ENCODE results near the gene SNCB.

SNCB gene

DNA sequence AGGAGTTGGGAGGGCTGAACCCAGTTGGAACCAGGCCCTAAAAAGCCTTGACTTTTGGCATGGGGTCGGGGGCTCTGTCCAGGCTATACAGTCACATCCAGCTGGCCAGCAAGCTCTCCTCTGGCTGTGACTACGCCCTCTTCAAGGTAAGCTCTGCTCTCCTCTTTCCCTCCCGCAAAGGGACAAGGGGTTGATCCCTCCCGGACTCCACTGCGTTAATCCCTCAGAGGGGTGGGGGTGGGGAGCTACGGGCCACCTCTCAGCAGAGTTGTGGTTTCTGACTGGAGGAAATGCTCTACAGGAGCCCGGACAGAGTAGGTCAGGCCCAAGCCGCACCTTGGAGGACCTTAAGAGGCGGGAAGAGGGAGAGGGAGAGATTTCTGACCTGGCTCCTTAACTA lies 14.0 kb upstream of the SNCB start:
- TF ChIP-seq, protein P1, sequence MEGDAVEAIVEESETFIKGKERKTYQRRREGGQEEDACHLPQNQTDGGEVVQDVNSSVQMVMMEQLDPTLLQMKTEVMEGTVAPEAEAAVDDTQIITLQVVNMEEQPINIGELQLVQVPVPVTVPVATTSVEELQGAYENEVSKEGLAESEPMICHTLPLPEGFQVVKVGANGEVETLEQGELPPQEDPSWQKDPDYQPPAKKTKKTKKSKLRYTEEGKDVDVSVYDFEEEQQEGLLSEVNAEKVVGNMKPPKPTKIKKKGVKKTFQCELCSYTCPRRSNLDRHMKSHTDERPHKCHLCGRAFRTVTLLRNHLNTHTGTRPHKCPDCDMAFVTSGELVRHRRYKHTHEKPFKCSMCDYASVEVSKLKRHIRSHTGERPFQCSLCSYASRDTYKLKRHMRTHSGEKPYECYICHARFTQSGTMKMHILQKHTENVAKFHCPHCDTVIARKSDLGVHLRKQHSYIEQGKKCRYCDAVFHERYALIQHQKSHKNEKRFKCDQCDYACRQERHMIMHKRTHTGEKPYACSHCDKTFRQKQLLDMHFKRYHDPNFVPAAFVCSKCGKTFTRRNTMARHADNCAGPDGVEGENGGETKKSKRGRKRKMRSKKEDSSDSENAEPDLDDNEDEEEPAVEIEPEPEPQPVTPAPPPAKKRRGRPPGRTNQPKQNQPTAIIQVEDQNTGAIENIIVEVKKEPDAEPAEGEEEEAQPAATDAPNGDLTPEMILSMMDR (IDR thresholded peaks at IDR 0.05; ENCODE audit: insufficient read depth, low read depth, low read length, missing control alignments): no peak
- no peak overlapping the region for H3K4me3 ChIP-seq (ENCODE audit: low read depth, low read length)
- no peak for DNase-seq (ENCODE audit: low read depth)

DNA sequence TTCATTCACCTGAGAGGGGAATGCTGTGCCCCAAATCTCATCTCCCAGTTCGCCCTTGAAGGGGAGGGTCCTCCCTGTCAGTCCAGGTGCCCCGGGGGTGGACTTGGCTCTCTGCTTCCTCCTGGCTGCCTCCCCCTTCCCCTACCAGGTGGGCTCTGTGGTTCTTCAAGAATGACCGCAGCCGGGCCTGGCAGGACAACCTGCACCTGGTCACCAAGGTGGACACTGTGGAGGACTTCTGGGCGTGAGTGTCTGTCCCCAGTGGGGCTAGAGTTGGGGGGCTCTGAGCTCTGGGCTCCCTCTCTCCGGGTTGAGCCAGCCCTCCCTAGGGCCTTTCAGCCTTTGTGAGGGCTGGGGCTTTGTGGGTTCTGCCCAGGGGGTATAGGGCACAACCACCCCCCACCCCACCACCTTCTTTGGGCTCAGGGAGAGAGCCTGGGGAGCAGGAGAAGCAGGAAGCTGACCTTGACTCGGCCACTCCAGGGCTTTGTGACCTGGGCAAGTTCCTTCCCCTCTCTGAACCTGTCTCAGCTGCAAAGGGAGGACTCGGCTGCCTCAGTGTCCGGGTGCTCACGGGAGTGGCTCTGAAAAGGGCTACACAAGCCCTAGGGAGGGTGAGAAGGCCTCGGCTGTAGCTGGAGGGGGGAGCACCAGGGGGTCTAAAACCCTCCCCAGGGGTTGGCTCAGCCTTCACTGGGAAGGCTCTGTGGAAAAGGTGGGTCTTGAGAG lies 13.3 kb upstream of the SNCB start:
- TF ChIP-seq, protein P1 (IDR thresholded peaks at IDR 0.05; ENCODE audit: insufficient read depth, low read depth, low read length, missing control alignments): no peak
- DNase-seq (ENCODE audit: low read depth): no peak

GRCh38 chr5:176642675-176643490 lies 12.5 kb upstream of the SNCB start:
- TF ChIP-seq, protein P1 (IDR thresholded peaks at IDR 0.05; ENCODE audit: insufficient read depth, low read depth, low read length, missing control alignments): no peak
- no peak for DNase-seq (ENCODE audit: low read depth)
- no peak overlapping the region for H3K4me3 ChIP-seq (ENCODE audit: low read depth, low read length)

More for the DNA sequence above, 13.3 kb upstream of the SNCB start:
- H3K4me3 ChIP-seq (ENCODE audit: low read depth, low read length): no peak overlapping the region

DNA sequence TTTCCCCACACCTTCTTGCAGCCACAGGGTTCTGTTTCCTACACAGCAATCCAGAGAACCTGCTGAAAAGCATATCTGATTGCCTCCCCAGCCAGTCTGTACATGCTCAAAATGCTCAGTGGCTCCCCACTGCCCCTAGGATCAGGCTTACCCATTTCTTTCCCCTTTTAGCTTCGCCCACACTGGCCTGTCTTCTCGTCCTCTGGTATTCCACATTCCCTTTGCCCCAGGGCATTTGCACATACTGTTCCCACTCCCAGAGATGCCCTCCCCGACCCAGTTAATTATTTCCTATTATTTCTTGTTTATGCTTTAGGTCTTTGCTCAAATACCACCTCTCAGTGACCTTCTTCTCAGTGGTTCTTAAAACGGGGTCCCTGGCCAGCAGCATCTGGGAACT lies 10.3 kb upstream of the SNCB start:
- no peak overlapping the region for H3K4me3 ChIP-seq (ENCODE audit: low read depth, low read length)
- TF ChIP-seq, protein P1 (IDR thresholded peaks at IDR 0.05; ENCODE audit: insufficient read depth, low read depth, low read length, missing control alignments): no peak
- DNase-seq (ENCODE audit: low read depth): no peak

GRCh38 chr5:176639981-176640380 lies 9.6 kb upstream of the SNCB start:
- TF ChIP-seq, protein P1 (IDR thresholded peaks at IDR 0.05; ENCODE audit: insufficient read depth, low read depth, low read length, missing control alignments): no peak
- DNase-seq (ENCODE audit: low read depth): no peak

DNA sequence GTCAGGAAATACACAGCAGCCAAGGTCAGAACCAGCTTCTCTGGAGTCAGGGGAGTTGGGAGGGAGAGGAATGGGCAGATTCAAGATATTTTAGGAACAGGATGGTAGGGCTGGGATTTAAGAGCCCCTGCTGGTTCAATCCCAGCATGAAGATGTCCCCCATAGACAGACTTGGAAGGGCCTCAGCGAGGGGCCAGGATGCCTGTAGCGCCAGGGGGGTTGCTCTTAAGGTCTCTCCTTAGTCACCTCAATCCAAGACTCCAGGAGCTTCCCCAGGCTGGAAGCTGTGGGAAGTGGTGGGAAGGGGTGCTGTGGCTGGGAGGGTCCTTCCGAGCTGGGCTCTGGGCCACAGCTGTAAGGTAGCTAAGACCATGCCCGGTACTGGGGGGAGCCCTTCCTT lies 8.9 kb upstream of the SNCB start:
- no peak overlapping the region for H3K4me3 ChIP-seq (ENCODE audit: low read depth, low read length)
- no peak for DNase-seq (ENCODE audit: low read depth)
- TF ChIP-seq, protein P1 (IDR thresholded peaks at IDR 0.05; ENCODE audit: insufficient read depth, low read depth, low read length, missing control alignments): no peak

More at GRCh38 chr5:176639981-176640380, 9.6 kb upstream of the SNCB start:
- no peak overlapping the region for H3K4me3 ChIP-seq (ENCODE audit: low read depth, low read length)

Data from GM12865 (cell line).